DMS 273 (cell line): ENCODE results near the gene CD46.

Experiments used
- DNase-seq: peaks from one replicate; lab custom pipeline; 2025; ENCODE audit not compliant: unreplicated experiment; lab: John Stamatoyannopoulos, UW

The CD46 gene

DNA sequence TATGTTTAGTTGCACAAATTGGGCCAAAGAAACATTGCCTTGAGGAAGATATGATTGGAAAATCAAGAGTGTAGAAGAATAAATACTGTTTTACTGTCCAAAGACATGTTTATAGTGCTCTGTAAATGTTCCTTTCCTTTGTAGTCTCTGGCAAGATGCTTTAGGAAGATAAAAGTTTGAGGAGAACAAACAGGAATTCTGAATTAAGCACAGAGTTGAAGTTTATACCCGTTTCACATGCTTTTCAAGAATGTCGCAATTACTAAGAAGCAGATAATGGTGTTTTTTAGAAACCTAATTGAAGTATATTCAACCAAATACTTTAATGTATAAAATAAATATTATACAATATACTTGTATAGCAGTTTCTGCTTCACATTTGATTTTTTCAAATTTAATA, 43.0 kb downstream of the CD46 start:
- no peak for DNase-seq

GRCh38 chr1:207797229-207797973, 45.5 kb downstream of the CD46 start:
- DNase-seq = peak; percentile 83

DNA sequence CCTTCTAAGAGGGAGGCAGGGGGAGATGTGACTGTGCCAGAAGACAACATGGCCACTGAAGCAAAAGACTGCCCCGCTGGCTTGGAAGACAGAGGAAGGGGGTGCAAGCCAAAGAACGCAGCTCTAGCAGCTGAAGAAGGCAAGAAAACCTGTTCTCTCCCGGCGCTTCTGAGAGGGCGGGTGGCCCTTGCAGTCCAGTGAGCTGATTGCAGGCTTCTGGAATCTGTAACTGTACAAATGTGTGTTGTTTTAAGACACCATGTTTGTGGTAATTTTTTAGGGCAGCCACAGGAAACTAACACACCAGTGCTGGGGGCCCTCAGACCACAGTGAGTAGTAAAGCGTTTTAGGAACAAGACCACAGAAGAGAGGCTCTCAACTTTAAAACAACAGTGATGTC, 47.0 kb downstream of the CD46 start:
- peak; percentile 13 for DNase-seq

DNA sequence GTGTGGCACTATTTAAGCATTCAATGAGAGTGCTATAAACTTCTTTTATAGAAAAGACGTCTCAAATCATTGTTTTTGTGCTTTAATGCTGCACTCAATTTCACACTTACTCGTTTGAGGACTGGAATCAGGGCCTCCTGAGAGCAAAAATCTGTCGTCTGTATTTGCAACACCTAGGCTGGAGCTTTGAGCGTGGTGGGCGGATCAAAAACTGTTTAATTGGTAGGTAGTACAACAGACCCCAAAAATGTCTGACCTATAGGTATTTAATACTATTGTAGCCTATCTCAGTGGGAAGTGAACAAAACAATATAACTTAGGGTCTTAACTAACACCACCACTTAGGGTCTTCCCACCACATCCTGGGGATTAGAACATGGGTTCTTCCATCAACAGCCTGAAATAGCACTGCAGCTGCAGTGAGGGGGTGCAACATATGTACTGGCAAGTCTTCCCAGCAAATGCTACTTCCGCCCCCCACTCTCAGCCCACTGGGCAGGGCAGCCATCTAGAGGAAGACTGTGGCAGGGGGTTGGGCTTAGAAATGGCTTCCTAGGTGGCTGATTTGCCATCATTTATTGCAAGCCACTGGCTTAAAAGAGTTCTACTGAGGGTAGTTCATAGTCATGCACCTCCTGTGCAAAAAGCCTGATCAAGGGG, 48.3 kb downstream of the CD46 start:
- no peak for DNase-seq

DNA sequence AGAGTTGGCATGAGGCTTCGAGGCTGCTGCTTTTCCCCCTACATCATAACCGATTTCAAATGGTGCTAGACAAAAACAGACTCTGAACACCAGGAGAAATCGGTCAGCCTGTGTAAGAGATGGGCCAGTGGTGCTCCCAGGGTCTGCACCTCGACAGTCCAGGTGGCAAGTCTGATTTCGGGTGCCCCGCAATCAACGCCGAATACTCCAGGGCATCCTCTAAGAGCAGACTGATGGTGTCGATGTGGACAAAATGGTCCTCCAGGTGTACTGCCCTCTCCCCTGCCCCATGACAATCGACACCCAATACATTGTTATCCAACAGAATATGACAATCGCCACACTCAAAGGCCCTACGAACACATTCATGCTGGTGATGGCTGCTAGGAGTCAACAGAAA, 50.0 kb downstream of the CD46 start:
- no peak for DNase-seq

DNA sequence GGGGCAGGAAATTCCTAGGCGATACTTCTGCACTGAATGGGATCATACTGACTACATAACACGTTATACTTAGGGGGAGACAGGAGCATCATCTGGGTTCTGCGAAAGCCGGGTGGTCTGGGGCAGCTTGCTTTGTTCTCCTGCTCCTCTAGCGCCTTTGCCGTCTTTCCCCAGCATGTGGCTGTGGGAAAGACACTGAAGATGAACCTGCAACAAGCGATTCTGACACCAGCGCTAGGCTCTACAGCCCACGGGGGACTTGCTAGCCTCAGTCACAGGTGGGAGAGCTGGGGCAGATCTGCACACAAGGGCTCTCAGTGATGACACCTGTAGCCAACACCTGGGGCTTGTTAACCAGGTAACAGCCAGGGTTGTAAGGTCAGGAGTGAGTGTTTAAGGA, 51.8 kb downstream of the CD46 start:
- no peak for DNase-seq

GRCh38 chr1:207804721-207805468, 53.0 kb downstream of the CD46 start:
- no peak for DNase-seq

DNA sequence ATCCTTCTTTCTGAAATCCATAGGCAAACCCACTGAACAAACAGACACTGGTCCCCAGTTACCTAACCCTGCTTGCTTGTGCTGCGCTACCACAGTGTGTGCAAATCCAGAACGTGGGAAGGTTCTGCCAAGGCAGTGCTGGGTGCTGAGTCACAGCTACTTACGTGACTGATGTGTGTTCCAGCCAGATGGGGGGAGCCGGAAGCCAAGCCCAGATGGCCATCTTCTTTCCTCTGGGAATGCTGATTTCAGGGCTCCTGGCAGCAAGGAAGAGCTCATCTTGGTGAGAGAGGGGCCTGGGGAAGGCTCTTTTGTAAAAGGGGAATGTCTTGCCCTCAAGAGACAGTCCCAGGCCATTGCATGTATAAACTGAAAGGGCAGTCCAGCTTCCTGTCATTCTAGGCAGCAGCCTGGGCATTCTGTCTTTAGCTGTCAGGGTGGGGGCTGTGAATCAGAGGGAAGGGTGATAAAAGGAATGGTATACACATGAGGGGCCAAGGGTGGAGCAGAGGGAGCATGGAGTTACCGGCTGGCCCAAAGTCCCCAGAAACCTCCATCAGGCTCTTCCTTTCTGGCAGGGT, 54.1 kb downstream of the CD46 start:
- peak; percentile 70 for DNase-seq

DNA sequence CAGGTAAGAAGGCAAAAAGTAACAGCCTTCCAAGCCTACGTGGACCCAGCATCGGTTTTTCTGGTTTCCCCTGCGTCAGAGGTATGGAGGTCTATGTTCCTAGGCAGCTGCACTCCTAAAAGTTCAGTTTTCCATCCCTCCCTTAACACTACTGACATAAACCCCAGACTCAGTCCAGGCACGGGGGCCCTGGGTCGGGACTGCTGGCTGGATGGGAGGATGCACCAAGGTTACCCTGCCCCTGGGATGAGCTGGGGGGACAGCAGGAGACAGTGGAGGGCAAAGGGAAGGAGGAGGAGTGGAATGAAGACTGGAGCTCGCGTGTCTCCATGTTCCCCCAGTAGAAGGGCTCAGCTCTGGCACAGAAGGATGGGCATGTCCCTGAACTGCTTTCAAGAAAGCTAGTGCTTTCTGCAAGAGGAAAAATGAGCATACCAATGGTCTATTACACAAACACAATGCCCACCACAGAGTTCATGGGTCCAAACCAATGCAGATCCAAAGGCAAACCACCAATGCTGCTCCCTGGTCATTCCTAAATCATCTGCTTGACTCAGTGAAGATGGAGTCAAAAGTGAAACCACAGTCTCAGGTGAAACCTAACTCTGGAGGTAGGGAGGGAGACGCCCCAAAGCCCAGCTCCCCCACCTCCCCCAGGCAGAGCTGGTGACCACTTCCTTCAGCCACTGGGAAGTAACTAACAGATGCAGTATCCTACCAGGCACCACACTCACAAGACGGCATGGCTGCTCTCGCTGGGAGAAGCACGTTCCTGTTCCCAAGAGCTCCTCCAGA, 54.9 kb downstream of the CD46 start:
- no peak for DNase-seq

- no peak for DNase-seq
Measured at GRCh38 chr1:207807326-207807689, 55.5 kb downstream of the CD46 start.

GRCh38 chr1:207807690-207808321, 56.0 kb downstream of the CD46 start:
- DNase-seq = no peak

DNA sequence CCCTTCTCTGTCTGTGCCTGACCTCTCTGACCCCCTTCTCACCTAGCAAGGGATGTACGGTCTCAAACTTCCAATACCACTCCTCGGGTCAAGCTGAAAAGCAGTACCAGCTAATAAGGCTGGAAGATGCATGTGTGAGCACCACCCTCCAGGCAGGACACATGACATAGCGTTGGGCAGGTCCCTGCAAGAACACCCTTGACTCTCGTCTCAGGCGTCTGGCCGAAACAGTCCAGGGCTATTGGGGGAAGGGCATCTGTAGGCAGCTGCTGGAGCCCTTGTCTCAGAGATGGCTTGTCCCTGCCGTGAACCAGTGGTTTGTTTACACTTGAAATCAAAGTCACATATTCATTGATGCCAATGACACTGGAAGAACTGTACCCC, 56.5 kb downstream of the CD46 start:
- no peak for DNase-seq

DNA sequence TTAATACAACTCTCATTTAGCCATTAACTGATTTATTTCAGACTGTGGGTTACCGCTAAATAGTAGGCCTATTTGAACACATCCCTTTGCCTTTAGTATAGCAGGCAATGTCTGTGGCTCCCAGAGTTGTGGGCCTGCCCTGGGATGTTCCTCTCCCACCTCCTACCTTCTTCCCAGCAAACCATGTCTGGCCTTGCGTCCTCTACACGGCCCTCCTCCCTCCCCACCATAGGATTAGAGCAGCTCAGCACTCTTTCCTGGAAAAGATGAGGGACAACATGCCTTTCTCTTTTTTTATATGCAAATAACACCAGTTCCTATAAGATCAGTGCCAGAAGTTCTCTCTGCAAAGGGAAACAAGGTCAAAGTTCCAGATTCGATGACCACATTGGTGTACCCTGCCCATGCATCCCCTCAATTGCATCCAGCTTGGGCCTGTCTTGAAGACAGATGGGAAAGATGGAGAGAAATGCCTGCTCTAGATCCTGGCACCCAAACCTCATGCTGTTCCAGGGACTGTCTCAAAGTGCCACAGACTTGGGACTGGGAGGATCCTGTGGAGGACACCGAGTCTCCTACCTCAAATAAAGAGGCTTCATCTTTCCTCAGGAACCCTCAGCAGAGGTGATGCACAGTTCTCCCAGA, 57.2 kb downstream of the CD46 start:
- no peak for DNase-seq

GRCh38 chr1:207810173-207810572, 58.3 kb downstream of the CD46 start:
- DNase-seq = no peak

- no peak for DNase-seq
Measured at GRCh38 chr1:207810606-207811295, 58.9 kb downstream of the CD46 start.

DNA sequence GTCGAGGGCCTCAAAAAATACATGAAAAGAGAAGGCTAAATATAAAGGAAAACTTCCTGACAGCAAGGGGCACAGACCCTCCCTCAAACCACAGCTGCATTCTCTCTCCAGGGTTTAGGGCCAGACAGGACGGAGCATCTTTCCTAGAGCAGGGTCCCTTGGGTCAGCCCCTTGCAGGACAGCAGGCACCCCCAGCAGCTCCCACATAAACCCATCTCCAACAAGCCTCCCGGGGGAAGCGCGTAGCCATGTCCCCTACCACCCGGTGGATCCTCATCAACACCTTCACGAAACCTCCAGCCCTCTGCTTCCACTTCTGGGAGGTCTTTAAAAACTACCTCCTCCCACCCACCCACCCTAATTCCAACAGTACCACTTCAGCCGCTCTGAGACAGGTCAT, 59.5 kb downstream of the CD46 start:
- DNase-seq = no peak

- DNase-seq = peak; percentile 10
Measured at GRCh38 chr1:207811920-207812720, 60.3 kb downstream of the CD46 start.

DNA sequence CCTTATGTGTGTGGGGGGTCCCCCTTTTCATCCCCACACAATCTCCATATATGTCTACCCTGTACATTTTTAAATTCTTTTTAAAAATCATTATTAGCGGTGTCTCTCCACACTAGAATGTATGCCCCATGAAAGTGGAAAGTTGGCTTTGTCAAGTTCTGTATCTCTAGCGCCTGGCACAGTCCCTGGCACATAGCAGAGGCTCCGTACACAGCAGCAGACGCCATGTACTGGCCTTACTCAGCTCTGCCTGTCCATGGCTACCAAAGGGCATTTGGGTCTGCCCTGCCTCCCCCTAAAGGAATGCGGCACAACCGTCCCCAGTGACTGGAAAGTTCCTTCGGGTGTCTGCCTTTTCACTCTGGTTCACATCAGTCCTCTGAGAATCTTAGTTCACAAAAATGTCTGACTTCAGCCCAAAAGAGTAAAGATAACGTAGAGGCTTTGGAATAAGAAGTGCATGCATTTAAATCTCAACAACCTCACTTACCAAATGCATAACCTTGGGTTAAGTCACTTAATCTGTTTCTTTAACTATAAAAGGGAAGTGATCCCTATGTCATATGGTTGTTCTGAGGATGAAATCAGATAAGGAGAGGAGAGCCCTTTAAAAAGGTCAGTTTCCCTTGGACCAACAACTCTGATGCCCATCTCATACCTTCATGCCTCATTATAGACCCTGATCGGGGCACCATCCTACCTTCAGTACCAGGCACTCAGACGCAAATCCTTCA, 61.1 kb downstream of the CD46 start:
- DNase-seq = no peak
